Fibroblast of skin of back (primary cell): ENCODE measurements around the gene CUL4A.
A peak's percentile ranks its signal among the peaks of the same experiment; 100 is the strongest.

ENCODE experiments used
- DNase-seq: peaks from one replicate; pipeline ENCODE4 v3.0.0-alpha.2; 2013

Gene CUL4A

GRCh38 chr13:113179374-113180230 is 29.8 kb upstream of the CUL4A start:
- peak; percentile 84 for DNase-seq

- DNase-seq = no peak
Observed at GRCh38 chr13:113182046-113182445, 27.4 kb upstream of the CUL4A start.

DNA sequence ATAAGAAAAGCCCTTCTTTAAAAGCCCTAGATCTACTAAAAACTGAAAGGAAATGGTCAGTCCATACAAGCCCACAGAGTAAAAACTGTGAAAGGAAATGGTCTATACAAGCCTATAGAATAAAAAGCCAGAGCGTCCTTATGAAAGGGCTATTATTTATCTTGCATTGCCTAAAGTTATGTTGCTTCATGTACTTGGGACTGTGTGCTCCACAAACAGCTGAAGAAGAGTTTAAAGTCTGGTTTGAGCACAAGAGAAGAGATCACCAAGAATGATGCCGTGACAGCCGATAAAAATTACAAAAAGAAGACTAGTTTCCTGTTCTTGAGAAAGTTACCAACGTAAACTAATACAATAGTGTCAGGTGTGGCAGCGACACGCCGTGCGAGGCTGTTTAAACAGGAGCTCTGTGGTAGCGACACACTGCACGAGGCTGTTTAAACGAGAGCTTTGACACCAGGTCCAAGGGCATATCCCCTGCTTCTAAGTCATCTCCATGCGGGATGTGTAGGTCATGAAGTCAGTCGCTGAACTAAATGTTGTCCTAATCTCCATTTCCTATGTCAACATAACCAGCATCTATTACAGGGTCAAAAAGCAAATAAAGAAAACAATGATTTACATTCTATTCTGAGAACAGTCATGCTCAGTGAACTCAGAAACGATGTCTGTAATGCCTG is 25.8 kb upstream of the CUL4A start:
- DNase-seq = no peak

DNA sequence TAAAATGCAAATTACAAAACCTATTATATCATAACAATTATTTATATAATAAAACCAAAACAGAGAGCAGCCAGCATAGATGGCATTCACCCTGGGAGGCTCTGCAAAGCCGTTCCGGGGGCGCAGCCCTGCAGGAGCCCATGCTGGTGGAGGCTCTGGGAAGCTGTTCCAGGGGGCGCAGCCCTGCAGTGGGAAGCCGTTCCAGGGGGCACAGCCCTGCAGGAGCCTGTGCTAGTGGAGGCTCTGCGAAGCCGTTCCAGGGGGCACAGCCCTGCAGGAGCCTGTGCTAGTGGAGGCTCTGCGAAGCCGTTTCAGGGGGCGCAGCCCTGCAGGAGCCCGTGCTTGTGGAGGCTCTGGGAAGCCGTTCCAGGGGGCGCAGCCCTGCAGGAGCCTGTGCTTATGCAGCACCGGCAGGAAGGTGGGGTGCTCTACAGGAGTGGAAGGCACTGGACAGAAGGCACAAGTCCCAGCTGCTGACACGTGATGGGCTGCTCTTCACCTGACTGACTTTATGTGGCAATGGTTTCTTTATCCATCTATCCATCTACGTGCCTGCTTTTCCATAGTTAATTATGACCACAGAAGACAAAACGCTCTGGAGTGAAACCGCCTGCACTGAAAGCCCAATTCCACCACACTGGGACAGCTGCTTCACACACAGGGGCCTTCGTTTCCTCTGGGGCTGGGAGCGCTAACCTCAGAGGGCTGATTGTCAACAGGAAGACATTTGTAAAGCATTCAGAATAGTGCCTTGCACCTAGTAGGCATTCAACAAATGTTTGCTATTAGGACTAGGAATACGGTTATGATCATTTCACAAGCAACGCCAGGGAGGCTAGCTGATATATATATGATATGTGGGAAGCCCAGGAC is 24.6 kb upstream of the CUL4A start:
- no peak for DNase-seq

DNA sequence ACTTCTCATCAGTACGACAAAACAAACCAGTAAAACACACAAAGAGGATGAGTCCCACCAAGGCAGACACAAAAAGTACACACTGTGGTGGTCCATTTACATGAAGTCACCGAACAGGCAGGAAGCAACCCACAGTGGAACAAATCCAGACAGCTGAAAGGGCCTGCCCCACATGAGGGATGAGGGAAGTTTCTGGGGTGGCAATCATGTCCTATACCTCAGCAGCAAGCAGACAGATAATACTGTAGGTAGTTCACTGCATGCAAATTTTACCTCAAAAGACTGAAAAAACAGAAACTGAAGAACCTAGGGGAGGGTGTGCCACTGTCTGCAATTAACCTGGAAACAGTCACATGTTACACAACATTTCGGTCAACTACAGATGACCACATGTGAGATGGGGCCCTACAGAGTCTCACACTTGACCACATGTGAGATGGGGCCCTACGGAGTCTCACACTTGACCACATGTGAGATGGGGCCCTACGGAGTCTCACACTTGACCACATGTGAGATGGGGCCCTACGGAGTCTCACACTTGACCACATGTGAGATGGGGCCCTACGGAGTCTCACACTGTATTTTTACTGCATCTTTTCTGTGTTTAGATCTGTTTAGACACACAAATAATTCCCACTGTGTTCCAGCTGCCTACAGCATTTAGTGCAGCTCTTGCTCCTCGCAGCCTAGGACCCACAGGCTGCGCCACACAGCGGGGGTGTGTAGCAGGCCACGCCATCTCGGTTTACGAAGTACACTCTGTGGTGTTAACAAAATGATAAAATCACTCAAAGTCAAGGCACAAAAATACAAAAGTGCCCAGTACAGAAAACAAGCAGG is 23.1 kb upstream of the CUL4A start:
- DNase-seq = peak; percentile 37

GRCh38 chr13:113187263-113187669 is 22.1 kb upstream of the CUL4A start:
- DNase-seq = peak; percentile 100

DNA sequence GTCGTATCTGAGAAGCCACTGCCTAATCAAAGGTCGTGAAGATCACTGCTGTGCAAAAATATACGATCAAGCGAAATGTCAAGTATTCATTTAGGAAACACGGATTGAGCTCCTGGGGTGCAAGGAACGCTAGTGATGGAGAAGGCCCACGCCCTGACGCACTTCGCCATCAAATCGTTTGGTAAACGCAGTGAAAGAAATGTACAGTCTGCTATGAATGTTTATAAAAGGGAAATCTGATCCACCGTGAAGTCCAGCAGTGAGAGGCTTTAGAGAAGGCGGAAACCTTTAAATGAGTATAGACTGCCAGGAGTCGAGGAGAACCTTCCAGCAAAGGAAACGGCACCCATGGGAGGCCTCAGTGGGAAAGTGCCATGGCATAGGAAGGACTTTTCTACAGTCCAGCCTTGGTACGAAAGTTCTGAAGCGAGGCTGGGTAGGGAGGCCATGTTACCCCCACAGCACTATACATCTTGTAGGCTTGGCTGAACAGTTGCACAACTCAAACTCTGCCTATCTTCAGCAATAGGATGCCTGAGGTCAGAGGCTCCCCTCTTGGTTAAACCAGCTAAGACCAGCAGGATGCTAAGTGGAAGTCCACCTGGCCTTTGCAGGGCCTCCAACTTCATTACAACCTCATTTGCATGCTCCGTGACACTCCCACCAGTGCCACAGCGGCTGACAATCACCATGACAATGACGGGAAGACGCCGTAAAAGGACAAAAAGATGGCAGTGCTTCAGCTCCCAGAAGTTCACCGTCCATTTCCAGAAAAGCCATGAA is 21.3 kb upstream of the CUL4A start:
- DNase-seq = no peak

DNA sequence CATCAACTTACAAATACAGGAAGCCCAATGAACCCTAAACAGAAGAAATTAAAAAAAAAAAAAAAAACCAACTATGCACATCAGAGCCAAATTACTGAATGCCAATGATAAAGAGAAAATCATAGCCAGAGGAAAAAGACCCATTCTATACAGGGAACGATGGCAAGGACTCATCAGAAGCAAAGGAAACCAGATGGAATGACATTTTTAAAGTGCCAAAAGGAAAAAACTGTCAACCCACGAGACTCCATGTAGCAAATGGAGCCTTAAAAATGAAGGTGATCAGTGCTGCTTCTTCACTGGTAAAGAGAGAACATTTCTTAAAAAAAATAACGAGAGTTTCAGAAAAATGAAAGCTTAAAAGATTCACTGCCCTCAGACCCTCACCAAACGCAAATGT is 19.2 kb upstream of the CUL4A start:
- no peak for DNase-seq

DNA sequence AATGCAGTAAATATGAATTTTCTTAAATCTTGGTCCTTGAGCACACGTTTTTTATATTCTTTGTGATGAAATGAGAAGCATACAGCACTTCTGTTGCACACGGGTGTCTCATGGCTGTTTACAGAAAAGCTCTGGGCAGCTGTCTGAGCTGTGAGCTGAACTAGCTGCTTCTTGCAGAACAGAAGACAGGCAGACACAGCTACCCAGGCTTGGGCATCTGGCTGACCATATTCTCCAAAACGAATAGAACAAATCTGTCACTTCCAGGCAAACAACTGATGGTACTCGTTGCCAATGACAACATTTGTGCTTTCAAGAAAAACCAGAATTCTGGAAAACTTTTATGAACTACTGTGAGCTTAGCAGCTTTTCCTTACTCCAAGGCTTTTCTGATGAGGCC is 17.1 kb upstream of the CUL4A start:
- DNase-seq = no peak

- no peak for DNase-seq
Observed at GRCh38 chr13:113192902-113193301, 16.5 kb upstream of the CUL4A start.

DNA sequence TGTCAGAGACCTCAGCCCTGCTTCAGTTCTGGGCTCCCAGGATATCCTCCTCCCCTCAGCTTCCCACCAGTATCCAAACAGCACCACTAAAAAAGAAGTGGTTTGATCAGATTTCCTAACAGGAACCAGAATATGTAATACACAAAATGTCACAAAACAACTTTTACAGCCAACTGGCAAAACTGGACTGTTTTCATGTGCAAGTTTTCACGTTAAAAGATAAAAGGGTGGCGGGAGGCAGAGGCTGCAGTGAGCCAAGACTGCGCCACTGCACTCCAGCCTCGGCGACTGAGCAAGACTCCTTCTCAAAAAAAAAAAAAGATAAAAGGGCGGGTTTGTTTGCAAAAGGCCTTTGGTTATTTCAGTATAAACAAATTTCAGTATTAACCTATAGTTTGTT is 14.1 kb upstream of the CUL4A start:
- no peak for DNase-seq

GRCh38 chr13:113196970-113197737 is 12.3 kb upstream of the CUL4A start:
- DNase-seq = no peak

DNA sequence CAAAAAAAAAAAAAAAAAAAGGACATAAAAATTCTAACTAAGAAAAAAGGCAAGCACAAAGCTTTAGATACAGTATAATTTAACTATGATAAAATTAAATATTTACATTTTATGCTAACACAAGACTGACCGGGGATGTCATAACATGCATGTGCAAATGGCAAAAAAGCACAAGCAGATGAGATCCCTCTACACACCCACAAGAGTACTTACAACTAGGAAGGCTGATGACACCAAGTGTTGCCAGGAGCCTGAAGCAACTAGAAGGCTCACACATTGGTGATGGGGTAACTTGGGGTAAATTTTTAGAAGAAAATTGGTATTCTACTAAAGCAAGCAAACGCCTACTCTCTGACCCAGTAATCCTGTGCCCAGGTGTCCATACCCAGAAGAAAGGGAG is 7.6 kb upstream of the CUL4A start:
- DNase-seq = no peak

- no peak for DNase-seq
Observed at GRCh38 chr13:113202912-113203311, 6.5 kb upstream of the CUL4A start.

DNA sequence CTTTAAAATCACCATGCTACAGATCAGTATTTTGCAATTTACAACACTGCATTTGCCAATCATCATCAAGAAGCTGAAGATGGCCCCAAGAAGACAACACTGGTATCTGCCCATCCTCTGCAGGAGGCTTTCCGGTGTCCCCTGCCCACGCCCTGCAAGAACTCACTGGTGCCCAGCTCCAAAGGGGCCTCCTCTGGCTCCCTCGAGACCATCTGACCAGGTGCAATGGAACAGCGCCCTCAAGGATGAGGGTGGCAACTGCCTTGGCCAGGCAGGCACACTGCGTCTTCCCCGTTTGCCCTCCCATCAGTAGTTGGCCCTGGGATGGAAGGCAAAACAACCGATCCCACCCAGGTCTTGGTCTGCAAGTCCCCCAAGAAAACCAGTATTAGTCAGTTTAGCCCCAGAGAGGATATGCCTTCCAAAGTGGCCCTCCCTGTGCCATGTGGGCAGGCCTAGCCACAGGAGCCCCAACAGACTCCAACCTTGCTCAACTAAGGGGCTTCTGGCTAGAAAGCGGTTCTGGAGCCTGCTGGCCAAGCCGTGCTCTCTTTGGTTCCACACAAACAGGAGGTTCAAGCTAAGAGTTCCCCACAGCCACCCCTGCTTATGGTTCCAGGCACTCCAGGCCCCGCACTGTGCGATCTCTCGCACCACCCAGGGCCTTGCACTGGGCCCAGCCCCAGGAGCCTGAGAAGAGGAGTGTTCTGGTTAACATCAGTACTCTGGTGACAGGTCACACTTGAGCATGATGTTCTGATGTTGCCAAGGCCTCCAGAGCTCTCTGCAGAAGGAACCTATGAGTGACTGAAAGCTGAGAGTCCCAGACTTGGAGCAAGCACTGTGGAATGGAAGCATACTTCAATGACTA is 5.7 kb upstream of the CUL4A start:
- no peak for DNase-seq

DNA sequence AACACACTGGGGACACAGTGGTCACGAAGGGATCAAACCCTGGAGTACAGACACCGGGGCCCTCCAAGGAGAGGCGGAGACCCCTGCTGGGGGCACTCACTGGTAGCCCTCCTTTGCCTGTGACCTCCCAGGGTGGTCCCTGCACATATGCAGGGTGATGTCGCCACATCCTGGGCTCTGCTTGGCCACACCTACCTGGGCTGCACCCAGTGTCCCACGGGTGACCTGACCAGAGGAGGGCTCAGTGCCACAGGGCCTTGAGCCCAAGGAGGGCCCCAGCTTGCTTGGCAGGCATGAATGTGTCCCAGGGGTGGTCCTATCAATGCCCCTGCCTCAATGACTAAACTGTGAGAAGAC is 5.1 kb upstream of the CUL4A start:
- DNase-seq = no peak

GRCh38 chr13:113205428-113205931 is 3.9 kb upstream of the CUL4A start:
- no peak for DNase-seq

- DNase-seq = no peak
Observed at GRCh38 chr13:113207460-113207859, 2.0 kb upstream of the CUL4A start.

DNA sequence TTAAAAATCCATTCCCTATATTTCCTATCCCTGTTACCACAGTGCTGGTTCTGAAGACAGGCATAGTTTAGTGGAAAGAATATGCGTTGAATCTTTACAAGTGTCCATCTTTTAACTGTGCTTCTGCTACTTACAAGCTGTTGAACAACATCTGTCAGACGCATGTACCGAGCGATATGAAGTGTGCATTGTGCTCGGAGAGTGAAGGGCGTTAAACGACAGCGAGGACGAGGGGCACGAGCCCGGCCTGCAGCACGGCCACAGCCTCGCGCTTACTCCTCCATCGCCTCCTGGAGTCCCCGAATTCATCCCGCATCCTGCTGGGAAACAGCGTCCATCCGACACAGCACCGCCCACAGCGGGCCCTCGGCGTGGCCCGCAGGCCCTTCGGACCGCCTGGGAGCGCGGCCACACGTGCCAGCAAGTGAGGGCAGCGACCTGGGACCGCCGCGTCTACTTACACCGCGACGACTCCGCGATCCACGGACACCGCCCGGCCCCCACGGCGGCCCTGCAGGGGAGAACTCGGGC is 1.5 kb upstream of the CUL4A start:
- DNase-seq = peak; percentile 62
